Panc1 (cell line): Measurements from ENCODE around the gene DCP1A. TPM values are rescaled to one million over a fixed set of nuclear protein-coding genes. Genes with fewer than 3 reads are reported as not detected.

Experiments used
- ATAC-seq: fragments of 200-7000 bp; cut with Tn5 transposase; 2 replicates; pipeline ENCODE4 v1.9.1; 2020; ENCODE audit warnings: mild to moderate bottlenecking, moderate library complexity
- BruUV-seq: library from RNA; stranded (reverse); fragments of 400-500 nt; replicated peaks from 2 replicates; lab custom pipeline; 2021; lab: Mats Ljungman, UMichigan
- CTCF ChIA-PET: fragments of 300-600 bp; sonication (Branson Sonifier 250); formaldehyde crosslinking; loops from one replicate; lab custom pipeline; 2022; ENCODE audit warnings: antibody characterized with exemption; lab: Charles Lee
- POLR2A ChIA-PET: fragments of 300-600 bp; sonication (Branson Sonifier 250); formaldehyde crosslinking; loops from one replicate; lab custom pipeline; 2022; ENCODE audit warnings: antibody characterized with exemption; lab: Charles Lee
- DNase-seq: peaks from one replicate; pipeline ENCODE4 v3.0.0-alpha.2; 2010; ENCODE audit warnings: low read depth, low spot score
- H3K27ac ChIP-seq: 2 replicates; pipeline ENCODE4 v1.5.1; 2011; ENCODE audit warnings: mild to moderate bottlenecking, low read length, inconsistent platforms
- H3K27me3 ChIP-seq: fragments of 200-500 bp; sonication (Bioruptor generic); 2 replicates; pipeline ENCODE4 v1.6.0; 2014; ENCODE audit warnings: low read length, inconsistent platforms; ENCODE audit not compliant: control insufficient read depth, insufficient read depth
- H3K36me3 ChIP-seq: fragments of 200-500 bp; sonication (Bioruptor generic); 2 replicates; pipeline ENCODE4 v1.5.1; 2014; ENCODE audit warnings: inconsistent platforms, mild to moderate bottlenecking, low read length, moderate library complexity; ENCODE audit not compliant: control insufficient read depth, insufficient read depth
- H3K4me1 ChIP-seq: 2 replicates; pipeline ENCODE4 v1.5.1; 2011; ENCODE audit warnings: inconsistent platforms, mild to moderate bottlenecking, low read length, moderate library complexity; ENCODE audit not compliant: control insufficient read depth, insufficient read depth
- H3K4me3 ChIP-seq, 2 experiments: 2 replicates each; pipeline ENCODE4 v1.5.1; 2011 to 2012; ENCODE audit warnings: low read depth in 2 of 2, low read length in 2 of 2, mild to moderate bottlenecking in 2 of 2, inconsistent platforms in 1 of 2, moderate library complexity in 1 of 2
- H3K9me3 ChIP-seq: fragments of 200-500 bp; sonication (Bioruptor generic); 2 replicates; pipeline ENCODE4 v1.5.1; 2014; ENCODE audit warnings: low read depth, mild to moderate bottlenecking, inconsistent platforms, low read length, moderate library complexity; ENCODE audit not compliant: control insufficient read depth, insufficient read depth
- POLR2AphosphoS5 ChIP-seq: IDR thresholded peaks from 2 replicates; pipeline ENCODE4 v1.6.1; 2012; ENCODE audit warnings: mild to moderate bottlenecking, low read depth, low read length, moderate library complexity
- SIN3A ChIP-seq: IDR thresholded peaks from 2 replicates; pipeline ENCODE4 v1.6.1; 2012; ENCODE audit warnings: low read depth, mild to moderate bottlenecking, low read length, moderate library complexity, borderline replicate concordance; ENCODE audit not compliant: insufficient read depth
- TCF7L2 ChIP-seq: IDR thresholded peaks from 2 replicates; pipeline ENCODE4 v1.6.1; 2011; ENCODE audit warnings: mild to moderate bottlenecking, low read depth, low read length, inconsistent platforms
- in situ Hi-C: cut with HindIII; loops from 2 replicates; pipeline ENCODE4 v1.10.0; 2016; ENCODE audit warnings: low sequenced_read_pairs, low pct_unique_long_range_greater_than_20kb
- intact Hi-C: fragments of 100-400 bp; cut with micrococcal nuclease; formaldehyde crosslinking; loops from one replicate; pipeline ENCODE4 v1.10.0; 2022; ENCODE audit not compliant: unreplicated experiment
- total RNA-seq: library from RNA; stranded (reverse); gene quantifications from one replicate; pipeline ENCODE4 v1.2.1, GENCODE V29; 2021; ENCODE audit not compliant: unreplicated experiment
- TF ChIP-seq, protein P1 (sequence below): fragments of 450-650 bp; IDR thresholded peaks from 2 replicates; pipeline ENCODE4 v1.5.1; 2017; ENCODE audit warnings: mild to moderate bottlenecking
- TF ChIP-seq, protein P2 (sequence below), 2 experiments: IDR thresholded peaks; 2 replicates each; pipeline ENCODE4 v1.6.1; 2011 to 2012; ENCODE audit warnings: low read depth in 2 of 2, control low read depth in 1 of 2, low read length in 1 of 2, mild to moderate bottlenecking in 1 of 2, moderate library complexity in 1 of 2; ENCODE audit not compliant: insufficient read depth in 1 of 2

DCP1A gene
- total RNA-seq, 1 experiment from 2014 or later: 14.4 TPM

DNA sequence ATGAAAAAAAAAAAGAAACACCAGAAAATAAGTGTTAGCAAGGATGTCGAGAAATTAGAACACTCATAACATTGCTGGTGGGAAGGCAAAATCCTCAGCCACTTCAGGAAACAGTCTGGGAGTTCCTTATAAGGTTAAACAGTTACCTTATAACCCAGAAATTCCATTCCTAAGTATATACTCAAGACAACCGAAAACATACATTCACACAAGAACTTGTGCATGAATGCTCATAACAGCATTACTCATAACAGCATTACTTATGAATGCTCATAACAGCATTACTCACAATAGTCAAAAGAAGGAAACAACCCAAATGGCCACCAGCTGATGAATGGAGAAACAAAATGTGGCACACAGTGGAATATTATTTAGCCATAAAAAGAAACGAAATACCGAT is 34.8 kb upstream of the DCP1A start:
- Histone ChIP-seq H3K4me1 (no peaks in the 10 kb centered on the region), H3K36me3 (no peaks in the 10 kb centered on the region), H3K9me3 (no peaks in the 10 kb centered on the region), H3K27me3 (no peaks in the 10 kb centered on the region), H3K27ac (no peak overlapping the region), H3K4me3 (no peak overlapping the region)
- POLR2A ChIA-PET: no interaction called here
- ATAC-seq: no peak
- no peak for DNase-seq
- TF ChIP-seq POLR2AphosphoS5: no peak
- TF ChIP-seq TCF7L2: no peak
- no peak for TF ChIP-seq SIN3A
- TF ChIP-seq, protein P1, sequence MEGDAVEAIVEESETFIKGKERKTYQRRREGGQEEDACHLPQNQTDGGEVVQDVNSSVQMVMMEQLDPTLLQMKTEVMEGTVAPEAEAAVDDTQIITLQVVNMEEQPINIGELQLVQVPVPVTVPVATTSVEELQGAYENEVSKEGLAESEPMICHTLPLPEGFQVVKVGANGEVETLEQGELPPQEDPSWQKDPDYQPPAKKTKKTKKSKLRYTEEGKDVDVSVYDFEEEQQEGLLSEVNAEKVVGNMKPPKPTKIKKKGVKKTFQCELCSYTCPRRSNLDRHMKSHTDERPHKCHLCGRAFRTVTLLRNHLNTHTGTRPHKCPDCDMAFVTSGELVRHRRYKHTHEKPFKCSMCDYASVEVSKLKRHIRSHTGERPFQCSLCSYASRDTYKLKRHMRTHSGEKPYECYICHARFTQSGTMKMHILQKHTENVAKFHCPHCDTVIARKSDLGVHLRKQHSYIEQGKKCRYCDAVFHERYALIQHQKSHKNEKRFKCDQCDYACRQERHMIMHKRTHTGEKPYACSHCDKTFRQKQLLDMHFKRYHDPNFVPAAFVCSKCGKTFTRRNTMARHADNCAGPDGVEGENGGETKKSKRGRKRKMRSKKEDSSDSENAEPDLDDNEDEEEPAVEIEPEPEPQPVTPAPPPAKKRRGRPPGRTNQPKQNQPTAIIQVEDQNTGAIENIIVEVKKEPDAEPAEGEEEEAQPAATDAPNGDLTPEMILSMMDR: no peak
- TF ChIP-seq, protein P2, sequence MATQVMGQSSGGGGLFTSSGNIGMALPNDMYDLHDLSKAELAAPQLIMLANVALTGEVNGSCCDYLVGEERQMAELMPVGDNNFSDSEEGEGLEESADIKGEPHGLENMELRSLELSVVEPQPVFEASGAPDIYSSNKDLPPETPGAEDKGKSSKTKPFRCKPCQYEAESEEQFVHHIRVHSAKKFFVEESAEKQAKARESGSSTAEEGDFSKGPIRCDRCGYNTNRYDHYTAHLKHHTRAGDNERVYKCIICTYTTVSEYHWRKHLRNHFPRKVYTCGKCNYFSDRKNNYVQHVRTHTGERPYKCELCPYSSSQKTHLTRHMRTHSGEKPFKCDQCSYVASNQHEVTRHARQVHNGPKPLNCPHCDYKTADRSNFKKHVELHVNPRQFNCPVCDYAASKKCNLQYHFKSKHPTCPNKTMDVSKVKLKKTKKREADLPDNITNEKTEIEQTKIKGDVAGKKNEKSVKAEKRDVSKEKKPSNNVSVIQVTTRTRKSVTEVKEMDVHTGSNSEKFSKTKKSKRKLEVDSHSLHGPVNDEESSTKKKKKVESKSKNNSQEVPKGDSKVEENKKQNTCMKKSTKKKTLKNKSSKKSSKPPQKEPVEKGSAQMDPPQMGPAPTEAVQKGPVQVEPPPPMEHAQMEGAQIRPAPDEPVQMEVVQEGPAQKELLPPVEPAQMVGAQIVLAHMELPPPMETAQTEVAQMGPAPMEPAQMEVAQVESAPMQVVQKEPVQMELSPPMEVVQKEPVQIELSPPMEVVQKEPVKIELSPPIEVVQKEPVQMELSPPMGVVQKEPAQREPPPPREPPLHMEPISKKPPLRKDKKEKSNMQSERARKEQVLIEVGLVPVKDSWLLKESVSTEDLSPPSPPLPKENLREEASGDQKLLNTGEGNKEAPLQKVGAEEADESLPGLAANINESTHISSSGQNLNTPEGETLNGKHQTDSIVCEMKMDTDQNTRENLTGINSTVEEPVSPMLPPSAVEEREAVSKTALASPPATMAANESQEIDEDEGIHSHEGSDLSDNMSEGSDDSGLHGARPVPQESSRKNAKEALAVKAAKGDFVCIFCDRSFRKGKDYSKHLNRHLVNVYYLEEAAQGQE (IDR thresholded peaks at IDR 0.05; ENCODE audit: insufficient read depth in 1 of 2, low read depth in 2 of 2, low read length in 1 of 2): no peak
- CTCF ChIA-PET: no interaction called here
- no TSS peak for BruUV-seq
- intact Hi-C loops (no loop called here), in situ Hi-C loops (no loop called here)

DNA sequence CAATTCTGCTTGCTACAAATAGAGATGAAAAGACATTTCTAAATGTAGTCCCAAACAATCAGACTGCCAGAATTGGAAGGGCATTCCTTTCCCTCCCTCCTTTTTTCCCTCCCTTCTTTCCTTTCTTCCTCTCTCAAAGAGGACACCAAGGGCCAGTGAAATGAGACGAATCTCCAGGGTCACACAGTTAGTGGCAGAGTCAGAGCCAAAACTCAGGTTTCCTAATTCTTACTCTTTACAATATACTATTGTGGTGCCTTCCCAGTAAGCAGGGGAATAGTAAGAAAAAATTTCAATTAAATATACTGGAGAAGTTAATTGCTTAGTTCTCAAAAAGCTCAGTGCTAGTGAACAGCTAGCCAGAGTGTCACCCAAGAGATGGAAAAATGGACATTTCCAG is 33.0 kb upstream of the DCP1A start:
- in situ Hi-C loops (no loop called here), intact Hi-C loops (no loop called here)
- CTCF ChIA-PET: no interaction called here
- BruUV-seq: no TSS peak
- H3K27ac ChIP-seq: no peak overlapping the region
- no peaks in the 10 kb centered on the region for H3K4me1 ChIP-seq
- no peaks in the 10 kb centered on the region for H3K9me3 ChIP-seq
- DNase-seq (no peak), ATAC-seq (no peak)
- no peaks in the 10 kb centered on the region for H3K27me3 ChIP-seq
- H3K4me3 ChIP-seq: no peak overlapping the region
- H3K36me3 ChIP-seq: no peaks in the 10 kb centered on the region
- TF ChIP-seq SIN3A (no peak), TCF7L2 (no peak), POLR2AphosphoS5 (no peak)
- TF ChIP-seq, protein P1: no peak
- TF ChIP-seq, protein P2 (IDR thresholded peaks at IDR 0.05; ENCODE audit: insufficient read depth in 1 of 2, low read depth in 2 of 2, low read length in 1 of 2): no peak
- POLR2A ChIA-PET: no interaction called here
